Measurements from ENCODE around the gene SYT17.

- TF ChIP-seq CTCF (conservative IDR thresholded peaks at IDR 0.05) (no peak), EZH2 (IDR thresholded peaks at IDR 0.05; ENCODE audit: low read depth) (no peak)
Measured at GRCh38 chr16:19309178-19309577, 141.1 kb downstream of the SYT17 start.

Data from PC-9 (cell line).